IPS-15b (cell line): Measurements from ENCODE around the gene OLAH.

ENCODE experiments used
- H3K27me3 ChIP-seq: one replicate; pipeline ENCODE4 v1.6.1; 2013; ENCODE audit warnings: low read length; ENCODE audit not compliant: control insufficient read depth, insufficient read depth
- H3K36me3 ChIP-seq: one replicate; pipeline ENCODE4 v1.6.1; 2013; ENCODE audit warnings: low read length; ENCODE audit not compliant: control insufficient read depth, insufficient read depth
- H3K4me1 ChIP-seq: one replicate; pipeline ENCODE4 v1.6.1; 2013; ENCODE audit warnings: mild to moderate bottlenecking, low read length; ENCODE audit not compliant: control insufficient read depth, insufficient read depth
- H3K4me3 ChIP-seq: one replicate; pipeline ENCODE4 v1.5.1; 2013; ENCODE audit warnings: low read depth, low read length
- H3K9ac ChIP-seq: one replicate; pipeline ENCODE4 v1.6.1; 2013; ENCODE audit warnings: low read depth, mild to moderate bottlenecking, low read length
- H3K9me3 ChIP-seq: one replicate; pipeline ENCODE4 v1.6.1; 2013; ENCODE audit warnings: mild to moderate bottlenecking, low read length; ENCODE audit not compliant: control insufficient read depth, insufficient read depth

The OLAH gene

GRCh38 chr10:15038416-15038815, 5.3 kb upstream of the OLAH start:
- Histone ChIP-seq H3K4me3 (no peak overlapping the region), H3K9me3 (no peaks in the 10 kb centered on the region), H3K4me1 (peaks cover 5% of the 10 kb centered on the region), H3K9ac (no peak overlapping the region), H3K36me3 (no peaks in the 10 kb centered on the region), H3K27me3 (no peaks in the 10 kb centered on the region)

GRCh38 chr10:15045380-15045779, 1.6 kb downstream of the OLAH start:
- no peak overlapping the region for H3K4me3 ChIP-seq
- no peaks in the 10 kb centered on the region for H3K36me3 ChIP-seq
- no peak overlapping the region for H3K9ac ChIP-seq
- H3K9me3 ChIP-seq = no peaks in the 10 kb centered on the region
- H3K4me1 ChIP-seq = peaks cover 5% of the 10 kb centered on the region
- H3K27me3 ChIP-seq = no peaks in the 10 kb centered on the region

- Histone ChIP-seq H3K9me3 (no peaks in the 10 kb centered on the region), H3K4me1 (peaks cover 5% of the 10 kb centered on the region), H3K36me3 (no peaks in the 10 kb centered on the region), H3K27me3 (no peaks in the 10 kb centered on the region), H3K4me3 (no peak overlapping the region), H3K9ac (no peak overlapping the region)
Observed at GRCh38 chr10:15046626-15047025, 2.9 kb downstream of the OLAH start.

- Histone ChIP-seq H3K36me3 (no peaks in the 10 kb centered on the region), H3K27me3 (no peaks in the 10 kb centered on the region), H3K9me3 (no peaks in the 10 kb centered on the region), H3K4me1 (peaks cover 5% of the 10 kb centered on the region), H3K4me3 (no peak overlapping the region), H3K9ac (no peak overlapping the region)
Observed at GRCh38 chr10:15049533-15049932, 5.8 kb downstream of the OLAH start.

- H3K27me3 ChIP-seq = no peaks in the 10 kb centered on the region
- no peaks in the 10 kb centered on the region for H3K9me3 ChIP-seq
Observed at GRCh38 chr10:15052121-15052520, 8.4 kb downstream of the OLAH start.

GRCh38 chr10:15053061-15053460, 9.3 kb downstream of the OLAH start:
- H3K27me3 ChIP-seq = no peaks in the 10 kb centered on the region
- no peak overlapping the region for H3K4me3 ChIP-seq
- H3K9ac ChIP-seq = no peak overlapping the region
- H3K36me3 ChIP-seq = no peaks in the 10 kb centered on the region
- H3K9me3 ChIP-seq = no peaks in the 10 kb centered on the region
- H3K4me1 ChIP-seq = no peaks in the 10 kb centered on the region

More at GRCh38 chr10:15052121-15052520, 8.4 kb downstream of the OLAH start:
- H3K36me3 ChIP-seq = no peaks in the 10 kb centered on the region
- no peaks in the 10 kb centered on the region for H3K4me1 ChIP-seq
- no peak overlapping the region for H3K9ac ChIP-seq
- no peak overlapping the region for H3K4me3 ChIP-seq

GRCh38 chr10:15058689-15059088, 14.9 kb downstream of the OLAH start:
- no peak overlapping the region for H3K9ac ChIP-seq
- no peaks in the 10 kb centered on the region for H3K36me3 ChIP-seq
- no peaks in the 10 kb centered on the region for H3K4me1 ChIP-seq
- no peak overlapping the region for H3K4me3 ChIP-seq
- H3K9me3 ChIP-seq = no peaks in the 10 kb centered on the region
- H3K27me3 ChIP-seq = no peaks in the 10 kb centered on the region

GRCh38 chr10:15059914-15060313, 16.2 kb downstream of the OLAH start:
- Histone ChIP-seq H3K9ac (no peak overlapping the region), H3K36me3 (no peaks in the 10 kb centered on the region), H3K9me3 (no peaks in the 10 kb centered on the region), H3K4me3 (no peak overlapping the region), H3K27me3 (no peaks in the 10 kb centered on the region), H3K4me1 (no peaks in the 10 kb centered on the region)

GRCh38 chr10:15060638-15061037, 16.9 kb downstream of the OLAH start:
- Histone ChIP-seq H3K36me3 (no peaks in the 10 kb centered on the region), H3K4me1 (no peaks in the 10 kb centered on the region), H3K9ac (no peak overlapping the region), H3K27me3 (no peaks in the 10 kb centered on the region), H3K9me3 (no peaks in the 10 kb centered on the region), H3K4me3 (no peak overlapping the region)

- Histone ChIP-seq H3K9me3 (no peaks in the 10 kb centered on the region), H3K4me1 (no peaks in the 10 kb centered on the region), H3K27me3 (no peaks in the 10 kb centered on the region), H3K4me3 (no peak overlapping the region), H3K9ac (no peak overlapping the region), H3K36me3 (no peaks in the 10 kb centered on the region)
Observed at GRCh38 chr10:15067154-15067553, 23.4 kb downstream of the OLAH start.

- H3K9me3 ChIP-seq = peaks cover 5% of the 10 kb centered on the region
- no peaks in the 10 kb centered on the region for H3K27me3 ChIP-seq
- no peaks in the 10 kb centered on the region for H3K4me1 ChIP-seq
- no peak overlapping the region for H3K9ac ChIP-seq
- no peak overlapping the region for H3K4me3 ChIP-seq
- H3K36me3 ChIP-seq = no peaks in the 10 kb centered on the region
Observed at GRCh38 chr10:15068802-15069201, 25.1 kb downstream of the OLAH start.

- no peaks in the 10 kb centered on the region for H3K36me3 ChIP-seq
- H3K4me1 ChIP-seq = no peaks in the 10 kb centered on the region
- H3K4me3 ChIP-seq = no peak overlapping the region
- H3K9me3 ChIP-seq = peaks cover 5% of the 10 kb centered on the region
- H3K9ac ChIP-seq = no peak overlapping the region
- no peaks in the 10 kb centered on the region for H3K27me3 ChIP-seq
Observed at GRCh38 chr10:15069230-15069629, 25.5 kb downstream of the OLAH start.

GRCh38 chr10:15072358-15072757, 28.6 kb downstream of the OLAH start:
- Histone ChIP-seq H3K9me3 (peaks cover 5% of the 10 kb centered on the region), H3K36me3 (no peaks in the 10 kb centered on the region), H3K4me1 (no peaks in the 10 kb centered on the region), H3K9ac (no peak overlapping the region), H3K27me3 (no peaks in the 10 kb centered on the region), H3K4me3 (no peak overlapping the region)
